OCI-LY7 (cell line): ENCODE measurements around the gene NAALADL2. TPM values are rescaled to one million over a fixed set of nuclear protein-coding genes. Genes with fewer than 3 reads are reported as not detected.

Experiments used
- BruUV-seq: library from RNA; stranded (reverse); fragments of 400-500 nt; replicated peaks from 2 replicates; lab custom pipeline; 2021; lab: Mats Ljungman, UMichigan
- CTCF ChIA-PET: fragments of 300-600 bp; sonication (Branson Sonifier 250); formaldehyde crosslinking; loops from one replicate; lab custom pipeline; 2022; ENCODE audit warnings: antibody characterized with exemption; ENCODE audit not compliant: unreplicated experiment; lab: Charles Lee
- POLR2A ChIA-PET: fragments of 300-600 bp; sonication (Branson Sonifier 250); formaldehyde crosslinking; loops from one replicate; lab custom pipeline; 2022; ENCODE audit warnings: antibody characterized with exemption; lab: Charles Lee
- DNase-seq: peaks from one replicate; pipeline ENCODE4 v3.0.0-alpha.2; 2015; ENCODE audit warnings: low spot score
- H2AFZ ChIP-seq: fragments of 200-600 bp; sonication (generic), shearing (Covaris generic); 2 replicates; pipeline ENCODE4 v1.6.1; 2014; ENCODE audit warnings: mild to moderate bottlenecking, antibody characterized with exemption, low read length, moderate library complexity
- H3K27ac ChIP-seq: fragments of 200-600 bp; sonication (generic); 2 replicates; pipeline ENCODE4 v1.5.1; 2014; ENCODE audit warnings: mixed run types, low read depth, mild to moderate bottlenecking, moderate library complexity, low read length, inconsistent platforms; ENCODE audit not compliant: poor library complexity, severe bottlenecking
- H3K36me3 ChIP-seq: fragments of 200-600 bp; sonication (generic); 2 replicates; pipeline ENCODE4 v1.6.1; 2014; ENCODE audit warnings: mild to moderate bottlenecking, antibody characterized with exemption, low read length, moderate library complexity, mixed read lengths; ENCODE audit not compliant: insufficient read depth
- H3K4me1 ChIP-seq: fragments of 200-600 bp; sonication (generic); 2 replicates; pipeline ENCODE4 v1.5.1; 2014; ENCODE audit warnings: mild to moderate bottlenecking, low read length; ENCODE audit not compliant: insufficient read depth, poor library complexity, severe bottlenecking
- H3K4me2 ChIP-seq: fragments of 200-600 bp; sonication (generic); 2 replicates; pipeline ENCODE4 v1.6.1; 2014; ENCODE audit warnings: mild to moderate bottlenecking, low read length
- H3K4me3 ChIP-seq: fragments of 200-600 bp; sonication (generic); 2 replicates; pipeline ENCODE4 v1.5.1; 2014; ENCODE audit warnings: mild to moderate bottlenecking, low read depth, low read length; ENCODE audit not compliant: poor library complexity, severe bottlenecking
- H3K79me2 ChIP-seq: fragments of 200-600 bp; sonication (generic); 2 replicates; pipeline ENCODE4 v1.6.1; 2016; ENCODE audit warnings: low read depth, mild to moderate bottlenecking, low read length, moderate library complexity, mixed read lengths; ENCODE audit not compliant: insufficient read depth
- H3K9me2 ChIP-seq: fragments of 200-600 bp; sonication (generic); 2 replicates; pipeline ENCODE4 v1.6.1; 2016; ENCODE audit warnings: mild to moderate bottlenecking, low read length, mixed read lengths; ENCODE audit not compliant: insufficient read depth
- H3K9me3 ChIP-seq: fragments of 200-600 bp; sonication (generic); 2 replicates; pipeline ENCODE4 v1.6.1; 2014; ENCODE audit warnings: mild to moderate bottlenecking, mixed run types, low read length, mixed read lengths
- H4K20me1 ChIP-seq: fragments of 200-600 bp; sonication (generic); 2 replicates; pipeline ENCODE4 v1.6.1; 2014; ENCODE audit warnings: mild to moderate bottlenecking, antibody characterized with exemption, low read length, moderate library complexity, mixed read lengths; ENCODE audit not compliant: insufficient read depth
- EZH2phosphoT487 ChIP-seq: fragments of 200-600 bp; sonication (generic); IDR thresholded peaks from 2 replicates; pipeline ENCODE4 v1.6.1; 2018; ENCODE audit warnings: low read depth, borderline replicate concordance, mild to moderate bottlenecking, mixed run types, antibody characterized with exemption, low read length, moderate library complexity, mixed read lengths
- intact Hi-C: fragments of 100-400 bp; cut with micrococcal nuclease; formaldehyde crosslinking; loops from one replicate; pipeline ENCODE4 v1.10.0; 2022; ENCODE audit not compliant: unreplicated experiment
- total RNA-seq, 2 experiments: library from RNA; depleted of rRNA in 1 of 2; stranded (reverse); fragments of >200 nt in 1 of 2; shearing (Covaris generic) in 1 of 2; gene quantifications; 2 replicates each; pipeline ENCODE4 v1.2.3, GENCODE V29; 2014 to 2022
- TF ChIP-seq, protein P1 (sequence below): fragments of 200-600 bp; sonication (generic); conservative IDR thresholded peaks from 2 replicates; pipeline ENCODE4 v1.5.1; 2014; ENCODE audit warnings: mild to moderate bottlenecking, antibody characterized with exemption, low read length, moderate library complexity, mixed read lengths

NAALADL2 gene
- total RNA-seq, 2 experiments from 2014 or later: 0.25 to 0.70 TPM

DNA sequence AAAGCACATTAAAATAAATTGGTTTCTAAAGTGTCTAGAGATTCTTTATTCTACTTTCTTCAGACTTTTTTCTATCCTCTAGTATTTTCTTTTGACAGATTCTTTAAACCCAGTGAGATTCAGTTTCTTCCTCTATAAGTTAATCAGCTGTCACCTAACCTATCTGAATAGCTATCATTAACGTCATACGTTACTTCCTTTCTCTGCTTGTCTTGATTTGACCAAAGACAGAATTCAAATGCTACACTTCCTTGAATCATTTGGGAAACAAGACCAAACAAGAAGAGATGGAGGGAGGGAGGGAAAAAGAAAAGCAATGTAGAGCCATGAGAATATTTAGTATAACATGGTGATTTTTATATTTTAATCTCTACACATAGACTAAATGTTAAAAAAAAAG, 235.2 kb downstream of the NAALADL2 start:
- intact Hi-C loops: no loop called here
- TF ChIP-seq, protein P1, sequence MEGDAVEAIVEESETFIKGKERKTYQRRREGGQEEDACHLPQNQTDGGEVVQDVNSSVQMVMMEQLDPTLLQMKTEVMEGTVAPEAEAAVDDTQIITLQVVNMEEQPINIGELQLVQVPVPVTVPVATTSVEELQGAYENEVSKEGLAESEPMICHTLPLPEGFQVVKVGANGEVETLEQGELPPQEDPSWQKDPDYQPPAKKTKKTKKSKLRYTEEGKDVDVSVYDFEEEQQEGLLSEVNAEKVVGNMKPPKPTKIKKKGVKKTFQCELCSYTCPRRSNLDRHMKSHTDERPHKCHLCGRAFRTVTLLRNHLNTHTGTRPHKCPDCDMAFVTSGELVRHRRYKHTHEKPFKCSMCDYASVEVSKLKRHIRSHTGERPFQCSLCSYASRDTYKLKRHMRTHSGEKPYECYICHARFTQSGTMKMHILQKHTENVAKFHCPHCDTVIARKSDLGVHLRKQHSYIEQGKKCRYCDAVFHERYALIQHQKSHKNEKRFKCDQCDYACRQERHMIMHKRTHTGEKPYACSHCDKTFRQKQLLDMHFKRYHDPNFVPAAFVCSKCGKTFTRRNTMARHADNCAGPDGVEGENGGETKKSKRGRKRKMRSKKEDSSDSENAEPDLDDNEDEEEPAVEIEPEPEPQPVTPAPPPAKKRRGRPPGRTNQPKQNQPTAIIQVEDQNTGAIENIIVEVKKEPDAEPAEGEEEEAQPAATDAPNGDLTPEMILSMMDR: no peak
- TF ChIP-seq EZH2phosphoT487: no peak
- DNase-seq: no peak
- Histone ChIP-seq H3K36me3 (no peaks in the 10 kb centered on the region), H2AFZ (no peak overlapping the region), H3K79me2 (no peaks in the 10 kb centered on the region), H3K27ac (no peak overlapping the region), H3K9me3 (no peaks in the 10 kb centered on the region), H3K4me2 (no peak overlapping the region), H4K20me1 (no peaks in the 10 kb centered on the region), H3K9me2 (no peaks in the 10 kb centered on the region), H3K4me1 (no peaks in the 10 kb centered on the region), H3K4me3 (no peak overlapping the region)
- ChIA-PET CTCF (no interaction called here), POLR2A (interaction anchor here (0.8 kb wide), 1 partner anchor 226 kb away, joined by 5 read pairs; no protein-coding TSS in a partner anchor)
- no TSS peak for BruUV-seq

DNA sequence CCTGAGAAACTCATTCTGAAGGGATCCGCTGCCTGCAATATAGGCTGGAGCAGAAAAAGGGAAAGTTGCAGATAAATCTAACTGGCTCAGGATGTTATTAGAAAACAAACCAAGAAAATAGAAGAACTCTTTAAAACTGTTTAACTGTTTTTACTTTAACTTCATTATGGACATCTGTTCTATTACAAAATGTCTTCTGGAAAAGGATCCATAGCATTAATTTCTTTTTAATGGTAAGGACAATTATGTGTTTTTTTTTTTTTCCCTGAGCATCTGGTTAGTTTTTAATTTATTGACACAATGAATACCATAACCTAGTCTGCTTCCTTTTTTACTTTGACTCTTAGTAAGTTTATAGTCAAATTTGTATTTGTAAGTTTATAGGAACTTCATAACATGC, 239.5 kb downstream of the NAALADL2 start:
- DNase-seq: no peak
- H3K9me3 ChIP-seq: no peaks in the 10 kb centered on the region
- POLR2A ChIA-PET: interaction anchor here (0.6 to 0.7 kb wide), 2 partner anchors 122 to 1889 kb away, joined by 4 read pairs; no protein-coding TSS in a partner anchor
- H2AFZ ChIP-seq: no peak overlapping the region
- no TSS peak for BruUV-seq
- H4K20me1 ChIP-seq: no peaks in the 10 kb centered on the region
- H3K4me1 ChIP-seq: no peaks in the 10 kb centered on the region
- H3K27ac ChIP-seq: no peak overlapping the region
- H3K4me3 ChIP-seq: no peak overlapping the region
- no peaks in the 10 kb centered on the region for H3K79me2 ChIP-seq
- no peak overlapping the region for H3K4me2 ChIP-seq
- CTCF ChIA-PET: no interaction called here
- H3K9me2 ChIP-seq: no peaks in the 10 kb centered on the region
- intact Hi-C loops: no loop called here
- no peak for TF ChIP-seq EZH2phosphoT487
- TF ChIP-seq, protein P1: no peak
- H3K36me3 ChIP-seq: no peaks in the 10 kb centered on the region

DNA sequence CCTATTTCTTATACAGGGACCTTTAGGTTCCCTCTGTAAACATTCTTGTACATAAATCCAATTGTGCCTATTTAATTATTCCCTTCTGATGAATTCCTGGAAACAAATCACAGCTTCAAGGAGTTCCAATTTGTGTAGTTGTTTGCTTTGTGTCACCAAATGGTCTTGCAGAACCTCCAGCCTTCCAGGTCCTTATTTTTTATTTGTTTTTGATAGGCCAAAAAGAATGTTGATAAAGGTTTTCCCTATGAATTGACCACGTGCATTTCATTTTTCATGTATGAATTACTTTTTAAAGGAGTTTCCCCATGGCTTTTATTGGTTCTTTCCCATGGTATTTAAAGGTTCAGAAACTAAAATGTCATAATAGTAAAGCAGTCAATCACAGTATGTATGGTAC, 243.0 kb downstream of the NAALADL2 start:
- intact Hi-C loops: no loop called here
- H3K4me1 ChIP-seq: no peaks in the 10 kb centered on the region

More for the DNA sequence above, 243.0 kb downstream of the NAALADL2 start:
- Histone ChIP-seq H3K9me2 (no peaks in the 10 kb centered on the region), H3K9me3 (no peaks in the 10 kb centered on the region), H3K36me3 (no peaks in the 10 kb centered on the region), H3K4me2 (no peak overlapping the region), H3K4me3 (no peak overlapping the region), H3K27ac (no peak overlapping the region), H3K79me2 (no peaks in the 10 kb centered on the region), H2AFZ (no peak overlapping the region), H4K20me1 (no peaks in the 10 kb centered on the region)
- CTCF ChIA-PET: no interaction called here
- BruUV-seq: no TSS peak
- no peak for TF ChIP-seq EZH2phosphoT487
- TF ChIP-seq, protein P1: no peak
- DNase-seq: no peak
- POLR2A ChIA-PET: no interaction called here
